BE2C (cell line): ENCODE results near the gene VSIG10.
"Not testable (repeated sequence)": the region's sequence is repeated elsewhere in the genome, so short reads cannot be mapped to it uniquely, and the experiment has no call there.

Experiments used
- DNase-seq: peaks from one replicate; pipeline ENCODE4 v3.0.0-alpha.2; 2020
- H3K27me3 ChIP-seq: fragments of 250-450 bp; sonication (Bioruptor Pico); 2 replicates; pipeline ENCODE4 v1.5.1; 2020; ENCODE audit warnings: mild to moderate bottlenecking
- H3K36me3 ChIP-seq: fragments of 250-450 bp; sonication (Bioruptor Pico); 2 replicates; pipeline ENCODE4 v1.5.1; 2020; ENCODE audit warnings: mild to moderate bottlenecking
- H3K4me1 ChIP-seq: fragments of 250-450 bp; sonication (Bioruptor Pico); 2 replicates; pipeline ENCODE4 v1.5.1; 2020
- H3K4me3 ChIP-seq: 2 replicates; pipeline ENCODE4 v1.5.1; 2011; ENCODE audit warnings: low read depth, low read length
- H3K9me3 ChIP-seq: fragments of 250-450 bp; sonication (Bioruptor Pico); 2 replicates; pipeline ENCODE4 v1.5.1; 2020
- CTCF ChIP-seq: IDR thresholded peaks from 2 replicates; pipeline ENCODE4 v1.5.1; 2012; ENCODE audit warnings: mild to moderate bottlenecking, low read depth, low read length

VSIG10 gene

GRCh38 chr12:118144499-118144898 lies 40.7 kb upstream of the VSIG10 start:
- Histone ChIP-seq H3K4me1 (no peaks in the 10 kb centered on the region), H3K9me3 (no peaks in the 10 kb centered on the region), H3K4me3 (no peak overlapping the region), H3K27me3 (no peaks in the 10 kb centered on the region), H3K36me3 (peaks cover 75% of the 10 kb centered on the region)
- DNase-seq = no peak
- no peak for TF ChIP-seq CTCF

- peaks cover 82% of the 10 kb centered on the region for H3K36me3 ChIP-seq
- H3K9me3 ChIP-seq = no peaks in the 10 kb centered on the region
- no peak for TF ChIP-seq CTCF
- H3K27me3 ChIP-seq = no peaks in the 10 kb centered on the region
- H3K4me3 ChIP-seq = no peak overlapping the region
- H3K4me1 ChIP-seq = no peaks in the 10 kb centered on the region
- no peak for DNase-seq
Measured at GRCh38 chr12:118140825-118141224, 37.0 kb upstream of the VSIG10 start.

GRCh38 chr12:118137148-118137678 lies 33.4 kb upstream of the VSIG10 start:
- TF ChIP-seq CTCF = no peak
- no peak for DNase-seq

GRCh38 chr12:118136559-118137003 lies 32.8 kb upstream of the VSIG10 start:
- Histone ChIP-seq H3K4me3 (peak overlapping the region; percentile 95), H3K4me1 (no peaks in the 10 kb centered on the region), H3K36me3 (peaks cover 48% of the 10 kb centered on the region), H3K27me3 (no peaks in the 10 kb centered on the region), H3K9me3 (no peaks in the 10 kb centered on the region)
- TF ChIP-seq CTCF = no peak
- peak; percentile 33 for DNase-seq

More at GRCh38 chr12:118137148-118137678, 33.4 kb upstream of the VSIG10 start:
- no peaks in the 10 kb centered on the region for H3K4me1 ChIP-seq
- no peaks in the 10 kb centered on the region for H3K9me3 ChIP-seq
- H3K4me3 ChIP-seq = peak overlapping the region; percentile 95
- H3K27me3 ChIP-seq = no peaks in the 10 kb centered on the region
- H3K36me3 ChIP-seq = peaks cover 54% of the 10 kb centered on the region

GRCh38 chr12:118135788-118136558 lies 32.2 kb upstream of the VSIG10 start, which contains the start of gene PEBP1:
Gene PEBP1, plus strand, starts transcription at chr12:118136124. Its CDS starts 86 bp downstream, at chr12:118136210.
- peaks cover 42% of the 10 kb centered on the region for H3K36me3 ChIP-seq
- peak within 1 kb of the TSS; percentile 95 for H3K4me3 ChIP-seq
- TF ChIP-seq CTCF = no peak
- no peaks in the 10 kb centered on the region for H3K4me1 ChIP-seq
- H3K9me3 ChIP-seq = no peaks in the 10 kb centered on the region
- no peaks in the 10 kb centered on the region for H3K27me3 ChIP-seq
- peak; percentile 97 for DNase-seq

- not testable (repeated sequence) for H3K4me3 ChIP-seq, H3K9me3 ChIP-seq, H3K27me3 ChIP-seq, H3K36me3 ChIP-seq, DNase-seq, H3K4me1 ChIP-seq
Measured at GRCh38 chr12:118129436-118129835, 25.6 kb upstream of the VSIG10 start.
